Measurements from ENCODE around the gene ADGRA1. TPM values are rescaled to one million over a fixed set of nuclear protein-coding genes. Genes with fewer than 3 reads are reported as not detected.

Gene ADGRA1
- total RNA-seq, 3 donors from 2014 or later (not counting 1 experiment from before 2014, with no cell fraction given): not detected

- Mint-ChIP-seq H3K4me1 (no peaks in the 10 kb centered on the region), H3K9me3 (no peaks in the 10 kb centered on the region), H3K27ac (no peak overlapping the region), H3K36me3 (no peaks in the 10 kb centered on the region), H3K27me3 (ENCODE audit: low read depth in 2 of 2) (peaks cover 5 to 8% of the 10 kb centered on the region in 2 donors), H3K4me3 (no peak overlapping the region)
- DNase-seq (no peak), ATAC-seq (no peak)
- intact Hi-C loops (cut with micrococcal nuclease): no loop called here
- no peak overlapping the region for H3K4me3 ChIP-seq (ENCODE audit: low read length)
- no peak for TF ChIP-seq CTCF (IDR thresholded peaks at IDR 0.05)
- 88% methylated on average over 36 of the region's 37 CpGs for WGBS (ENCODE audit: insufficient coverage)
- H3K36me3 ChIP-seq (ENCODE audit: control insufficient read depth, insufficient read depth, low read length): no peaks in the 10 kb centered on the region
- H3K4me1 ChIP-seq (ENCODE audit: control insufficient read depth, insufficient read depth, low read length): no peaks in the 10 kb centered on the region
- no peaks in the 10 kb centered on the region for H3K9me3 ChIP-seq (ENCODE audit: control insufficient read depth, insufficient read depth, low read length)
- no peak overlapping the region for H3K27ac ChIP-seq (ENCODE audit: low read length)
- no peaks in the 10 kb centered on the region for H3K27me3 ChIP-seq (ENCODE audit: control insufficient read depth, insufficient read depth, low read length)
These were observed 80.2 kb downstream of the ADGRA1 start for GRCh38 chr10:133167693-133168616.

GRCh38 chr10:133168617-133169031, 80.9 kb downstream of the ADGRA1 start:
- Mint-ChIP-seq H3K9me3 (no peaks in the 10 kb centered on the region), H3K27me3 (ENCODE audit: low read depth in 2 of 2) (peaks cover 7% of the 10 kb centered on the region in 2 donors), H3K4me1 (no peaks in the 10 kb centered on the region), H3K27ac (no peak overlapping the region), H3K36me3 (no peaks in the 10 kb centered on the region), H3K4me3 (no peak overlapping the region)
- Histone ChIP-seq H3K36me3 (ENCODE audit: control insufficient read depth, insufficient read depth, low read length) (no peaks in the 10 kb centered on the region), H3K27ac (ENCODE audit: low read length) (no peak overlapping the region), H3K9me3 (ENCODE audit: control insufficient read depth, insufficient read depth, low read length) (no peaks in the 10 kb centered on the region), H3K27me3 (ENCODE audit: control insufficient read depth, insufficient read depth, low read length) (no peaks in the 10 kb centered on the region), H3K4me3 (ENCODE audit: low read length) (no peak overlapping the region), H3K4me1 (ENCODE audit: control insufficient read depth, insufficient read depth, low read length) (no peaks in the 10 kb centered on the region)
- no peak for TF ChIP-seq CTCF (IDR thresholded peaks at IDR 0.05)
- DNase-seq (no peak), ATAC-seq (no peak)
- intact Hi-C loops (cut with micrococcal nuclease): no loop called here
- 91% methylated on average over 14 of the region's 14 CpGs for WGBS (ENCODE audit: insufficient coverage)

GRCh38 chr10:133169173-133169947, 81.6 kb downstream of the ADGRA1 start:
- Mint-ChIP-seq H3K27ac (no peak overlapping the region), H3K36me3 (no peaks in the 10 kb centered on the region), H3K9me3 (peaks cover 0 to under 1% of the 10 kb centered on the region in 2 donors), H3K4me1 (peaks cover 0 to 6% of the 10 kb centered on the region in 2 donors), H3K27me3 (ENCODE audit: low read depth in 2 of 2) (peaks cover 7 to 11% of the 10 kb centered on the region in 2 donors), H3K4me3 (no peak overlapping the region)
- DNase-seq (no peak), ATAC-seq (no peak)
- Histone ChIP-seq H3K4me1 (ENCODE audit: control insufficient read depth, insufficient read depth, low read length) (no peaks in the 10 kb centered on the region), H3K9me3 (ENCODE audit: control insufficient read depth, insufficient read depth, low read length) (no peaks in the 10 kb centered on the region), H3K27me3 (ENCODE audit: control insufficient read depth, insufficient read depth, low read length) (no peaks in the 10 kb centered on the region), H3K4me3 (ENCODE audit: low read length) (no peak overlapping the region), H3K27ac (ENCODE audit: low read length) (no peak overlapping the region), H3K36me3 (ENCODE audit: control insufficient read depth, insufficient read depth, low read length) (no peaks in the 10 kb centered on the region)
- TF ChIP-seq CTCF (IDR thresholded peaks at IDR 0.05): no peak
- whole genome bisulfite sequencing (ENCODE audit: insufficient coverage): 92% methylated on average over 30 of the region's 30 CpGs
- intact Hi-C loops (cut with micrococcal nuclease): no loop called here
